ENCODE results near the gene INS. TPM values are rescaled to one million over a fixed set of nuclear protein-coding genes. Genes with fewer than 3 reads are reported as not detected.

The INS gene
- total and polyA plus RNA-seq, 2 of the 8 experiments (the other 6 are each of a cell fraction or from before 2014, with no cell fraction given): not detected

DNA sequence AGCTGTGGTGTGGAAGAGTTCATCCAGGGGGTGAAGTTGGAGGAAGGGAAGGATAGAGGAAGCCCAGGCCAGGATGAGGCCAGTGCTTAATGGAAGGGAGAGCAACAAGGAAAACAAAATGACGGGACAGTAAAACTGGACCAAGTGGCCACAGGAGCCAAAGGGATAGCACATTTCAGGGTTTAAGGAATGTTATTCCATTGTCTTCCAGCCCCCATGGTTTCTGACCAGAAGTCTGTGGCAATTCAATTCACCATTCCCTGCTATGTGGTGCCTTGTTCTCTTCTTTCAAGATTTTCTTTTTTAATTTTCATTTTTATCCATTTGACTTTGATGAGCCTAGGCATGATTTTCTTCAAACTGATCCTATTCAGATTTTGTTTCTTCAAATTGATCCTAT lies 44.3 kb downstream of the INS start:
- Histone ChIP-seq H2BK120ac (replicated peaks; ENCODE audit: low read depth, low read length) (no peak overlapping the region), H3K36me3 (ENCODE audit: control insufficient read depth in 2 of 4, insufficient read depth in 4 of 4, low read length in 3 of 4) (no peaks in the 10 kb centered on the region), H3K18ac (ENCODE audit: extremely low read depth, low read length) (no peak overlapping the region), H3K9me3 (ENCODE audit: insufficient read depth in 2 of 2, low read depth in 1 of 2, low read length in 1 of 2) (peaks cover 8 to 13% of the 10 kb centered on the region in 2 experiments), H4K20me1 (replicated peaks in 1 of 2; ENCODE audit: control insufficient read depth in 1 of 2, insufficient read depth in 2 of 2, low read length in 2 of 2) (peaks cover 0 to 1% of the 10 kb centered on the region in 2 experiments), H2BK20ac (ENCODE audit: low read length) (no peak overlapping the region), H3K23ac (ENCODE audit: insufficient read length) (no peak overlapping the region), H3K56ac (replicated peaks; ENCODE audit: insufficient read length, low read depth, low read length) (no peak overlapping the region), H3K79me2 (ENCODE audit: control insufficient read depth in 1 of 2, insufficient read depth in 2 of 2, low read length in 2 of 2) (no peaks in the 10 kb centered on the region), H3K14ac (ENCODE audit: insufficient read length) (no peak overlapping the region), H2AK5ac (ENCODE audit: low read depth, low read length) (no peak overlapping the region), H2BK5ac (ENCODE audit: low read depth, low read length) (no peak overlapping the region), H3K9ac (replicated peaks in 1 of 4; ENCODE audit: extremely low read depth in 1 of 4, low read depth in 3 of 4, low read length in 3 of 4) (no peak overlapping the region), H3K27me3 (replicated peaks in 1 of 4; ENCODE audit: control insufficient read depth in 3 of 4, extremely low read depth in 1 of 4, insufficient read depth in 3 of 4, low read length in 3 of 4) (no peaks in the 10 kb centered on the region; a peak in 1 of 7 replicates), H3K79me1 (ENCODE audit: low read depth, low read length) (no peaks in the 10 kb centered on the region), H3K4me2 (ENCODE audit: insufficient read depth in 1 of 2, low read depth in 2 of 2, low read length in 2 of 2) (no peak overlapping the region), H3K4me3 (ENCODE audit: extremely low read depth in 1 of 4, insufficient read depth in 2 of 4, low read depth in 3 of 4, low read length in 4 of 4) (no peak overlapping the region), H4K91ac (replicated peaks; ENCODE audit: insufficient read length, low read length) (no peak overlapping the region), H3K27ac (ENCODE audit: low read depth, low read length) (no peak overlapping the region), H2BK12ac (ENCODE audit: low read depth, low read length) (no peak overlapping the region), H3K4me1 (replicated peaks in 1 of 4; ENCODE audit: control insufficient read depth in 3 of 4, insufficient read depth in 4 of 4, low read length in 3 of 4) (peaks cover 0 to 8% (median 1%) of the 10 kb centered on the region in 4 experiments; a peak in 2 of 7 replicates), H4K5ac (ENCODE audit: insufficient read length, low read depth, low read length) (no peak overlapping the region), H3K4ac (replicated peaks; ENCODE audit: insufficient read length, low read depth, low read length) (no peak overlapping the region), H4K8ac (ENCODE audit: extremely low read depth, insufficient read depth, low read length) (no peak overlapping the region), H2AFZ (ENCODE audit: low read length) (no peak overlapping the region), H2BK15ac (ENCODE audit: low read length) (no peak overlapping the region), H3K23me2 (ENCODE audit: low read depth, low read length) (peaks cover 2% of the 10 kb centered on the region; the same call in 1 of the 2 replicates)
- 91% methylated on average over 1 of the region's 1 CpG; no CpG with 5 or more reads in 1 of the 2 experiments for WGBS, 2 experiments (ENCODE audit: extremely low coverage in 1 of 2, insufficient coverage in 1 of 2, insufficient read length in 1 of 2, insufficient replicate concordance in 2 of 2, low coverage in 1 of 2, low lambda C conversion rate in 2 of 2, missing lambda C conversion rate in 1 of 2)
- no peak for DNase-seq (ENCODE audit: low read depth in 1 of 2, low spot score in 2 of 2)
- ChIA-PET CTCF (ENCODE audit: partially characterized antibody) (interaction anchor here (1.0 to 1.8 kb wide), 3 partner anchors 35 to 240 kb away, joined by 3 to 6 read pairs (median 5); no protein-coding TSS in a partner anchor), POLR2A (ENCODE audit: partially characterized antibody) (no interaction called here)
- TF ChIP-seq TAF7 (optimal IDR thresholded peaks at IDR 0.05; ENCODE audit: borderline replicate concordance, low read depth, low read length) (no peak), EGR1 (IDR thresholded peaks at IDR 0.05; ENCODE audit: borderline replicate concordance, low read depth, low read length) (no peak), CBX8 (IDR thresholded peaks at IDR 0.05; ENCODE audit: borderline replicate concordance, low read depth, low read length) (no peak), TAF1 (IDR thresholded peaks at IDR 0.05; ENCODE audit: low read depth, low read length) (no peak), RFX5 (IDR thresholded peaks at IDR 0.05; ENCODE audit: borderline replicate concordance, low read depth, low read length) (no peak)
- no peak for FAIRE-seq

Measured in H1 (cell line).